ENCODE results near the gene NELFCD.

DNA sequence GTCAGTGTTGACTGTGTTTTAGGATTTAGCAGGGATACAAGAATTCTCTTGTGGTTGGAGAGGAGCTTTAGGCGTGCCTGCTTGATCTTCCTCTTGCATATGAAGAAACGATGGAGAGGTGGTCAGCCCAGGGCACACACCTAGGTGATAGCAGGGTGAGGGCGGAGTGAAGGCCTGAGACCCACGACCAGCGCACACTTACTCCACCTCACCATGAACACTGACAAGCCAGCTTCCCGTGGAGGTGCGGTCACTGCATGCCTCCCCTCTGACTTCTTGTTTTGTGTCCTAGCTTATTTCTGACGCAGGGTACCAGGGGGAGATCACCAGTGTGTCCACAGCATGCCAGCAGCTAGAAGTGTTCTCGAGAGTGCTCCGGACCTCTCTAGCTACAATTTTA is 8.1 kb downstream of the NELFCD start:
- TF ChIP-seq, protein P1, sequence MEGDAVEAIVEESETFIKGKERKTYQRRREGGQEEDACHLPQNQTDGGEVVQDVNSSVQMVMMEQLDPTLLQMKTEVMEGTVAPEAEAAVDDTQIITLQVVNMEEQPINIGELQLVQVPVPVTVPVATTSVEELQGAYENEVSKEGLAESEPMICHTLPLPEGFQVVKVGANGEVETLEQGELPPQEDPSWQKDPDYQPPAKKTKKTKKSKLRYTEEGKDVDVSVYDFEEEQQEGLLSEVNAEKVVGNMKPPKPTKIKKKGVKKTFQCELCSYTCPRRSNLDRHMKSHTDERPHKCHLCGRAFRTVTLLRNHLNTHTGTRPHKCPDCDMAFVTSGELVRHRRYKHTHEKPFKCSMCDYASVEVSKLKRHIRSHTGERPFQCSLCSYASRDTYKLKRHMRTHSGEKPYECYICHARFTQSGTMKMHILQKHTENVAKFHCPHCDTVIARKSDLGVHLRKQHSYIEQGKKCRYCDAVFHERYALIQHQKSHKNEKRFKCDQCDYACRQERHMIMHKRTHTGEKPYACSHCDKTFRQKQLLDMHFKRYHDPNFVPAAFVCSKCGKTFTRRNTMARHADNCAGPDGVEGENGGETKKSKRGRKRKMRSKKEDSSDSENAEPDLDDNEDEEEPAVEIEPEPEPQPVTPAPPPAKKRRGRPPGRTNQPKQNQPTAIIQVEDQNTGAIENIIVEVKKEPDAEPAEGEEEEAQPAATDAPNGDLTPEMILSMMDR (IDR thresholded peaks at IDR 0.05): no peak
- no peak for TF ChIP-seq POLR2A (IDR thresholded peaks at IDR 0.05)
